Bronchial epithelial cell (primary cell): ENCODE results near the gene ALKBH5. TPM values are rescaled to one million over a fixed set of nuclear protein-coding genes. Genes with fewer than 3 reads are reported as not detected.
A peak's percentile ranks its signal among the peaks of the same experiment; 100 is the strongest.

Experiments used
- DNase-seq: peaks from one replicate; pipeline ENCODE4 v3.0.0-alpha.2; 2010; ENCODE audit warnings: low read depth
- FAIRE-seq: peaks from 2 replicates; lab custom pipeline; 2011; peaks lifted over from hg19 to GRCh38; lab: Jason Lieb, UNC
- H3K27me3 ChIP-seq: 2 replicates; pipeline ENCODE4 v1.5.1; 2011; ENCODE audit warnings: low read length; ENCODE audit not compliant: control insufficient read depth, insufficient read depth
- H3K36me3 ChIP-seq: 2 replicates; pipeline ENCODE4 v1.5.1; 2011; ENCODE audit warnings: low read length; ENCODE audit not compliant: control insufficient read depth, insufficient read depth
- H3K4me3 ChIP-seq: 2 replicates; pipeline ENCODE4 v1.5.1; 2011; ENCODE audit warnings: mild to moderate bottlenecking, low read depth, low read length, control low read depth
- CTCF ChIP-seq: IDR thresholded peaks from 2 replicates; pipeline ENCODE4 v1.5.1; 2011; ENCODE audit warnings: mild to moderate bottlenecking, moderate library complexity, low read length, control low read depth, inconsistent platforms; ENCODE audit not compliant: insufficient read depth, severe bottlenecking
- total RNA-seq: library from RNA; depleted of rRNA; stranded (reverse); fragments of >200 nt; gene quantifications from 2 replicates; pipeline ENCODE4 v1.2.1, GENCODE V29; 2014

ALKBH5 gene
- total RNA-seq, 1 donor from 2014 or later: 104 TPM

GRCh38 chr17:18257268-18257981 lies 73.8 kb downstream of the ALKBH5 start:
- DNase-seq: peak; percentile 64
- Histone ChIP-seq H3K36me3 (peaks cover 41% of the 10 kb centered on the region), H3K27me3 (no peaks in the 10 kb centered on the region), H3K4me3 (peak overlapping the region; percentile 86)
- peak; percentile 21 for TF ChIP-seq CTCF
- no peak for FAIRE-seq

GRCh38 chr17:18257982-18258355 lies 74.3 kb downstream of the ALKBH5 start:
- FAIRE-seq (peak; percentile 81), DNase-seq (peak; percentile 39)
- H3K36me3 ChIP-seq: peaks cover 41% of the 10 kb centered on the region

GRCh38 chr17:18258356-18259038 lies 74.9 kb downstream of the ALKBH5 start, which contains the start of gene FLII:
Gene FLII, minus strand, starts transcription at chr17:18258738. Its CDS starts 48 bp downstream, at chr17:18258690.
- H3K27me3 ChIP-seq: no peaks in the 10 kb centered on the region
- no peak for DNase-seq
- TF ChIP-seq CTCF: no peak
- peaks cover 40% of the 10 kb centered on the region for H3K36me3 ChIP-seq
- peak within 1 kb of the TSS; percentile 86 for H3K4me3 ChIP-seq
- FAIRE-seq: no peak

More at GRCh38 chr17:18257982-18258355, 74.3 kb downstream of the ALKBH5 start:
- H3K4me3 ChIP-seq: peak overlapping the region; percentile 86
- TF ChIP-seq CTCF: peak; percentile 11
- H3K27me3 ChIP-seq: no peaks in the 10 kb centered on the region

Other genes with a start within 250 kb of the ALKBH5 start
- gene TOM1L2, start 211.4 kb upstream of the ALKBH5 start, total RNA-seq: 12.4 and 17.8 TPM in 2 replicates
- under 0.01 and 0.13 TPM in 2 replicates for gene DRC3, start 211.0 kb upstream of the ALKBH5 start, total RNA-seq
- 11.3 and 11.5 TPM in 2 replicates for gene ATPAF2, start 144.7 kb upstream of the ALKBH5 start, total RNA-seq
- gene GID4, start 144.4 kb upstream of the ALKBH5 start, total RNA-seq: 5.3 and 6.5 TPM in 2 replicates
- 20.7 and 23.7 TPM in 2 replicates for gene DRG2, start 95.9 kb upstream of the ALKBH5 start, total RNA-seq
- 0.77 and 1.6 TPM in 2 replicates for gene MYO15A, start 75.1 kb upstream of the ALKBH5 start, total RNA-seq
- gene LLGL1, start 41.8 kb downstream of the ALKBH5 start, total RNA-seq: 20.0 and 23.2 TPM in 2 replicates
- gene FLII, start 74.9 kb downstream of the ALKBH5 start, total RNA-seq: 339 and 517 TPM in 2 replicates
- 21.1 and 23.0 TPM in 2 replicates for gene MIEF2, start 76.8 kb downstream of the ALKBH5 start, total RNA-seq
- gene TOP3A, start 131.2 kb downstream of the ALKBH5 start, total RNA-seq: 11.0 and 22.4 TPM in 2 replicates
- 13.4 and 14.5 TPM in 2 replicates for gene SMCR8, start 131.5 kb downstream of the ALKBH5 start, total RNA-seq
- 15.3 and 15.5 TPM in 2 replicates for gene SHMT1, start 179.7 kb downstream of the ALKBH5 start, total RNA-seq
- gene EVPLL, start 193.9 kb downstream of the ALKBH5 start, total RNA-seq: 10.3 and 14.6 TPM in 2 replicates